ENCODE results near the gene DDHD1.

GRCh38 chr14:53044486-53044885, 108.6 kb downstream of the DDHD1 start:
- TF ChIP-seq CTCF (IDR thresholded peaks at IDR 0.05; ENCODE audit: borderline replicate concordance, extremely low read depth, low read length, poor library complexity, severe bottlenecking) (no peak), EZH2 (IDR thresholded peaks at IDR 0.05; ENCODE audit: borderline replicate concordance, low read depth, low read length, severe bottlenecking) (no peak)
